Activated CD4-positive, CD25-positive, alpha-beta regulatory T cell (primary cell): ENCODE results near the gene HDHD5.

Experiments used
- DNase-seq, 4 experiments: peaks; one replicate each; lab custom pipeline; 2025; lab: John Stamatoyannopoulos, UW

Gene HDHD5

GRCh38 chr22:17105143-17106129, 53.6 kb downstream of the HDHD5 start:
- no peak for DNase-seq

GRCh38 chr22:17104336-17104935, 54.6 kb downstream of the HDHD5 start:
- no peak for DNase-seq

- DNase-seq: no peak
Observed at GRCh38 chr22:17103351-17103750, 55.7 kb downstream of the HDHD5 start.

- DNase-seq: no peak
Observed at GRCh38 chr22:17102297-17102667, 56.8 kb downstream of the HDHD5 start.

GRCh38 chr22:17101475-17102296, 57.4 kb downstream of the HDHD5 start:
- DNase-seq: no peak

- no peak for DNase-seq
Observed at GRCh38 chr22:17100621-17101020, 58.5 kb downstream of the HDHD5 start.

- no peak for DNase-seq
Observed at GRCh38 chr22:17098379-17098819, 60.7 kb downstream of the HDHD5 start.

GRCh38 chr22:17097701-17098100, 61.4 kb downstream of the HDHD5 start:
- DNase-seq: no peak

- DNase-seq: no peak
Observed at GRCh38 chr22:17097062-17097461, 62.0 kb downstream of the HDHD5 start.

GRCh38 chr22:17096071-17096470, 63.0 kb downstream of the HDHD5 start:
- no peak for DNase-seq

- DNase-seq: no peak
Observed at GRCh38 chr22:17095538-17095937, 63.5 kb downstream of the HDHD5 start.

- DNase-seq: no peak
Observed at GRCh38 chr22:17093081-17093480, 66.0 kb downstream of the HDHD5 start.

GRCh38 chr22:17091851-17092250, 67.2 kb downstream of the HDHD5 start:
- no peak for DNase-seq

GRCh38 chr22:17090550-17090949, 68.5 kb downstream of the HDHD5 start:
- no peak for DNase-seq
